GF-D8 (cell line): Measurements from ENCODE around the gene SLC38A11.

Experiments used
- DNase-seq: peaks from one replicate; lab custom pipeline; 2025; lab: John Stamatoyannopoulos, UW

SLC38A11 gene

GRCh38 chr2:164915566-164915965 lies 39.8 kb downstream of the SLC38A11 start:
- no peak for DNase-seq

- DNase-seq: no peak
These were observed 41.5 kb downstream of the SLC38A11 start for GRCh38 chr2:164913640-164914350.

GRCh38 chr2:164913011-164913410 lies 42.3 kb downstream of the SLC38A11 start:
- no peak for DNase-seq

GRCh38 chr2:164911832-164912231 lies 43.5 kb downstream of the SLC38A11 start:
- DNase-seq: no peak

GRCh38 chr2:164910101-164910899 lies 45.0 kb downstream of the SLC38A11 start:
- no peak for DNase-seq

- DNase-seq: no peak
These were observed 48.4 kb downstream of the SLC38A11 start for GRCh38 chr2:164906947-164907346.

GRCh38 chr2:164905307-164905706 lies 50.0 kb downstream of the SLC38A11 start:
- DNase-seq: no peak

GRCh38 chr2:164903951-164904350 lies 51.4 kb downstream of the SLC38A11 start:
- DNase-seq: no peak

GRCh38 chr2:164903204-164903603 lies 52.1 kb downstream of the SLC38A11 start:
- no peak for DNase-seq

GRCh38 chr2:164899121-164899520 lies 56.2 kb downstream of the SLC38A11 start:
- DNase-seq: no peak

- DNase-seq: no peak
These were observed 56.9 kb downstream of the SLC38A11 start for GRCh38 chr2:164898475-164898874.

- no peak for DNase-seq
These were observed 57.7 kb downstream of the SLC38A11 start for GRCh38 chr2:164897469-164898260.

GRCh38 chr2:164896634-164897355 lies 58.5 kb downstream of the SLC38A11 start:
- no peak for DNase-seq

- no peak for DNase-seq
These were observed 59.1 kb downstream of the SLC38A11 start for GRCh38 chr2:164896226-164896625.

- DNase-seq: no peak
These were observed 63.9 kb downstream of the SLC38A11 start for GRCh38 chr2:164891460-164891859.

GRCh38 chr2:164890544-164890943 lies 64.8 kb downstream of the SLC38A11 start:
- DNase-seq: no peak

- DNase-seq: no peak
These were observed 66.7 kb downstream of the SLC38A11 start for GRCh38 chr2:164888592-164888991.

- DNase-seq: no peak
These were observed 67.7 kb downstream of the SLC38A11 start for GRCh38 chr2:164887434-164888144.

GRCh38 chr2:164882276-164882675 lies 73.0 kb downstream of the SLC38A11 start:
- no peak for DNase-seq

GRCh38 chr2:164881524-164881923 lies 73.8 kb downstream of the SLC38A11 start:
- no peak for DNase-seq

GRCh38 chr2:164879901-164880535 lies 75.3 kb downstream of the SLC38A11 start:
- DNase-seq: no peak
